Spleen (tissue), 11 donors: ENCODE data around the gene GATAD1. TPM values are rescaled to one million over a fixed set of nuclear protein-coding genes. Genes with fewer than 3 reads are reported as not detected.

Experiments
- DNase-seq: peaks from one replicate; pipeline ENCODE4 v3.0.0-alpha.2; 2020
- H3K27ac ChIP-seq, 8 donors: fragments of 200-600 bp; sonication (generic) in 7 of 8; 1 replicate in 4 of 8; 2 replicates in 4 of 8; pipeline versions ENCODE4 v1.5.0 to v1.8.0; 2016 to 2021; ENCODE audit warnings: inconsistent platforms in 4 of 8, mild to moderate bottlenecking in 4 of 8, moderate library complexity in 1 of 8
- H3K27me3 ChIP-seq, 7 donors: fragments of 200-600 bp; sonication (generic) in 6 of 7; replicated peaks in 1 of 7; 1 replicate in 4 of 7; 2 replicates in 3 of 7; pipeline versions ENCODE4 v1.5.0 to v1.8.0; 2016 to 2021; ENCODE audit warnings: inconsistent platforms in 3 of 7, mild to moderate bottlenecking in 1 of 7
- H3K36me3 ChIP-seq, 6 donors: fragments of 200-600 bp; sonication (generic) in 5 of 6; 1 replicate in 4 of 6; 2 replicates in 2 of 6; pipeline versions ENCODE4 v1.5.0 to v1.8.0; 2016 to 2021; ENCODE audit warnings: inconsistent platforms in 2 of 6
- H3K4me1 ChIP-seq, 6 donors: fragments of 200-600 bp; sonication (generic) in 5 of 6; 1 replicate in 3 of 6; 2 replicates in 3 of 6; pipeline versions ENCODE4 v1.5.0 to v1.8.0; 2016 to 2021; ENCODE audit warnings: inconsistent platforms in 3 of 6
- H3K4me3 ChIP-seq, 8 donors: fragments of 200-600 bp; sonication (generic) in 7 of 8; 1 replicate in 4 of 8; 2 replicates in 4 of 8; pipeline versions ENCODE4 v1.5.0 to v1.8.0; 2016 to 2021; ENCODE audit warnings: inconsistent platforms in 4 of 8, mild to moderate bottlenecking in 4 of 8, moderate library complexity in 2 of 8
- H3K9me3 ChIP-seq, 8 donors: fragments of 200-600 bp; sonication (generic) in 7 of 8; 1 replicate in 4 of 8; 2 replicates in 4 of 8; pipeline versions ENCODE4 v1.5.0 to v1.8.0; 2016 to 2021; ENCODE audit warnings: inconsistent platforms in 4 of 8
- CTCF ChIP-seq, 11 experiments: fragments of 200-600 bp in 7 of 11; fragments of 450-650 bp in 4 of 11; sonication (generic) in 4 of 11; IDR thresholded peaks in 8 of 11; conservative IDR thresholded peaks in 3 of 11; 1 replicate in 7 of 11; 2 replicates in 4 of 11; pipeline versions ENCODE4 v1.4.0 to v1.8.0; 2016 to 2021; ENCODE audit warnings: antibody characterized with exemption in 11 of 11, inconsistent platforms in 4 of 11, mild to moderate bottlenecking in 1 of 11
- POLR2A ChIP-seq, 3 donors: fragments of 450-650 bp; IDR thresholded peaks; one replicate each; pipeline ENCODE4 v1.5.1; 2017; ENCODE audit warnings: antibody characterized with exemption in 3 of 3, mild to moderate bottlenecking in 1 of 3
- POLR2AphosphoS5 ChIP-seq, 3 donors: sonication (generic); formaldehyde crosslinking; IDR thresholded peaks; one replicate each; pipeline ENCODE4 v1.5.1; 2017; ENCODE audit warnings: antibody characterized with exemption in 3 of 3
- WGBS, 5 donors: extraction: QIAGEN DNeasy Blood & Tissue Kit in 3 of 5; methylation state at CpG; one replicate each; pipeline versions ENCODE4 v1.1.5 to v1.1.7; 2013 to 2018; 5-methylcytosine and 5-hydroxymethylcytosine counted together
- intact Hi-C: fragments of 100-400 bp; cut with DNase I; formaldehyde crosslinking; loops from one replicate; pipeline ENCODE4 v1.15.0; 2023; ENCODE audit warnings: low total_unique reads
- polyA plus RNA-seq, 3 donors: library from polyadenylated mRNA; stranded (reverse); fragments of 200-250 nt; gene quantifications; one replicate each; pipeline ENCODE4 v1.2.1, GENCODE V29; 2013
- total RNA-seq, 7 donors: library from RNA; depleted of rRNA in 3 of 7; stranded (reverse); fragments of >200 nt in 3 of 7; fragmentation: NEBNext Ultra II Directional in 4 of 7; extraction: Animal tissue kit (Norgen Biotek cat#: 25700) in 4 of 7; gene quantifications; one replicate each; pipeline versions ENCODE4 v1.1.0 to v1.2.1, GENCODE V29; 2016 to 2021
- donor health status: healthy with polysubstance abuse.
- donor health status: DM: no; HTN: no; CAD: no; lungs with moderate emphysema.
- donor health status: DM: no; HTN: no; CAD: no.
- donor health status: Bipolar disorder and iron deficiency.
- donor health status: healthy.
- donor health status: DM: no; HTN: no; CAD: no.
- donor health status: DM: yes; HTN: yes; CAD: no.

Gene GATAD1
- total and polyA plus RNA-seq, 10 donors, result 14.2 to 56.9 (median 35.6) TPM

DNA sequence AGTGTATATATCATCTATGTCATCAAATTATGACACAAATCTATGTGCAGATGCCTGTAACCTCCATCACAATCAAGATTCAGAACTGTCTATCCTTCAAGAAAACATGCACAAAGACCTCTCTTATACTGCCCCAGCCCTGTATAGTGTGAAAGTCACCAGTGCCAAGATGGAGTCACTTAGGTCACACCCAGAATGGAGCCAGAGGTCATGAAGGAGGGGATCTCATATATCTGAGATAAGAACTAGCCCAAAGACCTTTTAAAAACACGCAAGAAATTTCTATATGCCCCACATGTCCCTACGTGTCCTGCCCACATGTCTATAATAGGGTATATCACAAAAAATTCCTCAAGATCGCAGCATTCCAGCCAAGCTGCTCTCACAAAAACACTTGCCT, 20.1 kb upstream of the GATAD1 start:
- no peak overlapping the region for H3K4me3 ChIP-seq
- intact Hi-C loops, result no loop called here
- no peaks in the 10 kb centered on the region for H3K36me3 ChIP-seq
- DNase-seq, result no peak
- TF ChIP-seq POLR2A (IDR thresholded peaks at IDR 0.05) (no peak), POLR2AphosphoS5 (IDR thresholded peaks at IDR 0.05) (no peak), CTCF (IDR thresholded peaks at IDR 0.05 in 8 of 11, conservative IDR thresholded peaks at IDR 0.05 in 3 of 11) (no peak)
- H3K27ac ChIP-seq, result no peak overlapping the region
- 90 to 95% (median 92%) methylated on average over 3 of the region's 3 CpGs for WGBS, 5 donors
- H3K4me1 ChIP-seq, result peaks cover 0 to 20% (median 11%) of the 10 kb centered on the region in 6 donors
- peaks cover 0 to 16% (median 0%) of the 10 kb centered on the region in 7 donors for H3K27me3 ChIP-seq
- no peaks in the 10 kb centered on the region for H3K9me3 ChIP-seq

DNA sequence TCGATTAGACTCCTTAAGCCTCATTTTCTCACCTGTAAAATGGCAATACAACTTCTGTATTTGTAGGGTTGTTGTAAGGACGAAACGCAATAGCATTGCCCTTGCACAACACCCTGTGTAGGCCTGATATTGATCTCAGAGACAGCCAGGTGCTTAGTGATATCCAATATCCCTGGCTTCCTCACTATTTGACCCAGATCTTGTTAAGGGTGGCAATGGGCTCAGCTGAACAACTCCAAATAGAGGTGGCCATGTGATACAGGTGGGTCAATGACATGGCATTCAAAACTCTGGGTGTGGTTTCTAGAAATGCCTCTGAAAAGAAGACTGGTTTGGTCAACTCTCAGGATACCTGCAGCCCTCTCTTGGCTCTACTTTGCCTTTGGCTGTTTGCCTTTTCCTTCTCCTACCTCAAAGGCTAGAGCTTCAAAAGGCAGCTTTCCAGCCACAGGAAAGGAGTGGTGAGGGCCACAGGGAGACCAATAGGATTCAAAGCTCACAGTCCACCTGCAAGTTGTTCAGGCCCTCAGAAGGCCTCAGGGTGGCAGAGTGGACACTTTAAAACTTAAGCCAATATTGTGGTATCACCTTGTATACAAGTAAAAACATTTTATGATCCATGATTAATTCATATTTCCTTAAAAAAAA, 14.9 kb upstream of the GATAD1 start:
- Histone ChIP-seq H3K4me3 (no peak overlapping the region), H3K27ac (no peak overlapping the region), H3K4me1 (no peaks in the 10 kb centered on the region), H3K9me3 (no peaks in the 10 kb centered on the region), H3K27me3 (no peaks in the 10 kb centered on the region), H3K36me3 (no peaks in the 10 kb centered on the region)
- TF ChIP-seq POLR2A (IDR thresholded peaks at IDR 0.05) (no peak), CTCF (IDR thresholded peaks at IDR 0.05 in 8 of 11, conservative IDR thresholded peaks at IDR 0.05 in 3 of 11) (no peak), POLR2AphosphoS5 (IDR thresholded peaks at IDR 0.05) (no peak)
- no peak for DNase-seq
- intact Hi-C loops, result no loop called here
- 70 to 94% (median 92%) methylated on average over 3 of the region's 3 CpGs for WGBS, 5 donors

GRCh38 chr7:92433019-92433418, 14.3 kb upstream of the GATAD1 start:
- no peaks in the 10 kb centered on the region for H3K27me3 ChIP-seq
- no peaks in the 10 kb centered on the region for H3K9me3 ChIP-seq
- H3K4me1 ChIP-seq, result no peaks in the 10 kb centered on the region
- whole genome bisulfite sequencing, 5 donors, result 92 to 97% (median 95%) methylated on average over 8 of the region's 8 CpGs
- no peak for TF ChIP-seq POLR2AphosphoS5 (IDR thresholded peaks at IDR 0.05)
- TF ChIP-seq POLR2A (IDR thresholded peaks at IDR 0.05), result no peak
- TF ChIP-seq CTCF (IDR thresholded peaks at IDR 0.05 in 8 of 11, conservative IDR thresholded peaks at IDR 0.05 in 3 of 11), result no peak
- no peak overlapping the region for H3K4me3 ChIP-seq
- no peak overlapping the region for H3K27ac ChIP-seq
- DNase-seq, result no peak
- intact Hi-C loops, result no loop called here
- H3K36me3 ChIP-seq, result no peaks in the 10 kb centered on the region

DNA sequence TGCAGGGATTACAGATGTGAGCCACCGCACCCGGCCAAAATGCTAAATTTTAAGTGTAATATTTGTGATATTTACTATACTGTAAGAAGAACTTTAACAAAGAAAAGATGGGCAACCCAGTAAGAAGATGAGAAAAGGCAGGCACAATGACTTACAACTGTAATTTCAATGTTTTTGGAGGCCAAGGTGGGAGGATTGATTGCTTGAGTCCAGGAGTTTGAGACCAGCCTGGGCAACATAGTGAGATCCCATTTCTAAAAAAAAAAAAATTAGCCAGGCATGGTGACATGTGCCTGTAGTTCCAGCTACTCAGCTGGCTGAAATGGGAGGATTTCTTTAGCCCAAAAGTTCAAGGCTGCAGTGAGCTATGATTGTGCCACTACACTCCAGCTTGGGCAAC, 11.7 kb upstream of the GATAD1 start:
- intact Hi-C loops, result no loop called here
- H3K4me1 ChIP-seq, result no peaks in the 10 kb centered on the region
- 90 to 96% (median 93%) methylated on average over 2 of the region's 2 CpGs for WGBS, 5 donors
- no peaks in the 10 kb centered on the region for H3K9me3 ChIP-seq
- H3K27ac ChIP-seq, result no peak overlapping the region
- H3K36me3 ChIP-seq, result no peaks in the 10 kb centered on the region
- TF ChIP-seq POLR2A (IDR thresholded peaks at IDR 0.05) (no peak), CTCF (IDR thresholded peaks at IDR 0.05 in 8 of 11, conservative IDR thresholded peaks at IDR 0.05 in 3 of 11) (no peak), POLR2AphosphoS5 (IDR thresholded peaks at IDR 0.05) (no peak)
- no peaks in the 10 kb centered on the region for H3K27me3 ChIP-seq
- H3K4me3 ChIP-seq, result no peak overlapping the region
- DNase-seq, result no peak
